ENCODE results near the gene SLC35G6. TPM values are rescaled to one million over a fixed set of nuclear protein-coding genes. Genes with fewer than 3 reads are reported as not detected.

Gene SLC35G6
- total RNA-seq, 1 experiment from 2014 or later: 0.26 TPM

GRCh38 chr17:7502171-7502847, 21.1 kb downstream of the SLC35G6 start:
- Mint-ChIP-seq H3K36me3 (peaks cover 84% of the 10 kb centered on the region), H3K4me3 (no peak overlapping the region), H3K27ac (no peak overlapping the region), H3K27me3 (ENCODE audit: low read depth) (no peaks in the 10 kb centered on the region), H3K9me3 (no peaks in the 10 kb centered on the region), H3K4me1 (no peaks in the 10 kb centered on the region)
- ATAC-seq (no peak), DNase-seq (ENCODE audit: low spot score) (no peak)
- CTCF ChIA-PET: interaction anchor here (0.5 to 2.2 kb wide), 20 partner anchors 11 to 858 kb away, joined by 3 to 13 read pairs (median 4); partner anchors contain the start of gene PLSCR3
- POLR2A ChIA-PET: interaction anchor here (0.7 to 1.6 kb wide), 2 partner anchors 65 to 81 kb away, joined by 3 read pairs; partner anchors contain the start of gene MPDU1
- TF ChIP-seq ZNF121 (CRISPR knock-in tag; IDR thresholded peaks at IDR 0.05): no peak

GRCh38 chr17:7502987-7503386, 21.7 kb downstream of the SLC35G6 start:
- DNase-seq (ENCODE audit: low spot score): peak; percentile 66
- peaks cover 82% of the 10 kb centered on the region for H3K36me3 Mint-ChIP-seq
- no peak overlapping the region for H3K4me3 Mint-ChIP-seq
- no peaks in the 10 kb centered on the region for H3K9me3 Mint-ChIP-seq
- CTCF ChIA-PET: interaction anchor here (0.5 to 2.2 kb wide), 19 partner anchors 10 to 147 kb away, joined by 3 to 13 read pairs (median 4); partner anchors contain the start of gene PLSCR3
- H3K27me3 Mint-ChIP-seq (ENCODE audit: low read depth): no peaks in the 10 kb centered on the region
- POLR2A ChIA-PET: interaction anchor here (0.7 to 1.6 kb wide), 2 partner anchors 66 to 81 kb away, joined by 3 read pairs; partner anchors contain the start of gene MPDU1
- no peak overlapping the region for H3K27ac Mint-ChIP-seq
- H3K4me1 Mint-ChIP-seq: no peaks in the 10 kb centered on the region
- no peak for TF ChIP-seq AFF4 (CRISPR knock-in tag; IDR thresholded peaks at IDR 0.05; ENCODE audit: borderline replicate concordance)
- TF ChIP-seq SMAD3 (CRISPR knock-in tag; IDR thresholded peaks at IDR 0.05; ENCODE audit: borderline replicate concordance): no peak
- TF ChIP-seq GRHL2 (CRISPR knock-in tag; IDR thresholded peaks at IDR 0.05; ENCODE audit: insufficient replicate concordance, severe bottlenecking): no peak
- no peak for TF ChIP-seq ZNF423 (CRISPR knock-in tag; IDR thresholded peaks at IDR 0.05)
- TF ChIP-seq ZNF416 (CRISPR knock-in tag; IDR thresholded peaks at IDR 0.05): no peak
- no peak for TF ChIP-seq NR1H2 (CRISPR knock-in tag; IDR thresholded peaks at IDR 0.05)
- TF ChIP-seq IRF2 (CRISPR knock-in tag; IDR thresholded peaks at IDR 0.05; ENCODE audit: borderline replicate concordance, low read depth): no peak
- no peak for TF ChIP-seq EMX1 (CRISPR knock-in tag; IDR thresholded peaks at IDR 0.05)
- TF ChIP-seq ZBTB21 (CRISPR knock-in tag; IDR thresholded peaks at IDR 0.05; ENCODE audit: borderline replicate concordance): no peak
- no peak for TF ChIP-seq CBFB (CRISPR knock-in tag; IDR thresholded peaks at IDR 0.05; ENCODE audit: low read depth)
- ATAC-seq: peak; percentile 82

- DNase-seq (ENCODE audit: low spot score): no peak
- ATAC-seq: no peak
- H3K4me1 Mint-ChIP-seq: no peaks in the 10 kb centered on the region
- no peaks in the 10 kb centered on the region for H3K9me3 Mint-ChIP-seq
- no peaks in the 10 kb centered on the region for H3K27me3 Mint-ChIP-seq (ENCODE audit: low read depth)
- H3K27ac Mint-ChIP-seq: no peak overlapping the region
- no peak overlapping the region for H3K4me3 Mint-ChIP-seq
- ChIA-PET POLR2A (interaction anchor here (1.6 kb wide), 1 partner anchor 66 kb away, joined by 3 read pairs; no protein-coding TSS in a partner anchor), CTCF (interaction anchor here (1.5 to 2.2 kb wide), 5 partner anchors 14 to 147 kb away, joined by 4 to 13 read pairs (median 9); no protein-coding TSS in a partner anchor)
- peaks cover 83% of the 10 kb centered on the region for H3K36me3 Mint-ChIP-seq
- TF ChIP-seq ZMAT4 (CRISPR knock-in tag; IDR thresholded peaks at IDR 0.05) (no peak), GRHL2 (CRISPR knock-in tag; IDR thresholded peaks at IDR 0.05; ENCODE audit: insufficient replicate concordance, severe bottlenecking) (no peak), HMGXB4 (CRISPR knock-in tag; IDR thresholded peaks at IDR 0.05) (no peak), SOX15 (CRISPR knock-in tag; IDR thresholded peaks at IDR 0.05) (no peak), EMX1 (CRISPR knock-in tag; IDR thresholded peaks at IDR 0.05) (no peak), TEAD4 (CRISPR knock-in tag; IDR thresholded peaks at IDR 0.05) (no peak), ATF1 (CRISPR knock-in tag; IDR thresholded peaks at IDR 0.05) (no peak), ZNF219 (CRISPR knock-in tag; IDR thresholded peaks at IDR 0.05; ENCODE audit: borderline replicate concordance) (no peak), ZNF263 (CRISPR knock-in tag; IDR thresholded peaks at IDR 0.05; ENCODE audit: low read depth) (no peak), NFE2L1 (CRISPR knock-in tag; IDR thresholded peaks at IDR 0.05) (no peak), NR1H2 (CRISPR knock-in tag; IDR thresholded peaks at IDR 0.05) (no peak), MLX (CRISPR knock-in tag; IDR thresholded peaks at IDR 0.05) (no peak), IRF1 (CRISPR knock-in tag; IDR thresholded peaks at IDR 0.05) (no peak), FOXP4 (CRISPR knock-in tag; IDR thresholded peaks at IDR 0.05) (no peak)
Measured at GRCh38 chr17:7503521-7503920, 22.3 kb downstream of the SLC35G6 start.

All from WTC11 (cell line).